HEK293 (cell line): Measurements from ENCODE around the gene SPECC1.

ENCODE experiments used
- KLF1 ChIP-seq: fragments of 450-650 bp; formaldehyde crosslinking; IDR thresholded peaks from 2 replicates; pipeline ENCODE4 v1.5.1; 2016; ENCODE audit warnings: missing biosample characterization, missing genetic modification characterization
- KLF7 ChIP-seq: fragments of 450-650 bp; formaldehyde crosslinking; IDR thresholded peaks from 2 replicates; pipeline ENCODE4 v1.5.1; 2016; ENCODE audit warnings: missing biosample characterization, missing genetic modification characterization, borderline replicate concordance
- PRDM1 ChIP-seq: fragments of 450-650 bp; formaldehyde crosslinking; IDR thresholded peaks from 2 replicates; pipeline ENCODE4; 2016; ENCODE audit warnings: missing biosample characterization, missing genetic modification characterization
- ZNF10 ChIP-seq: fragments of 450-650 bp; formaldehyde crosslinking; IDR thresholded peaks from 2 replicates; pipeline ENCODE4 v1.5.1; 2017; ENCODE audit warnings: missing biosample characterization, missing genetic modification characterization
- ZNF48 ChIP-seq: fragments of 450-650 bp; formaldehyde crosslinking; IDR thresholded peaks from 2 replicates; pipeline ENCODE4 v1.5.1; 2016; ENCODE audit warnings: missing biosample characterization, missing genetic modification characterization
- TF ChIP-seq, protein P1 (sequence below): fragments of 450-650 bp; formaldehyde crosslinking; IDR thresholded peaks from 2 replicates; pipeline ENCODE4 v1.5.1; 2016; ENCODE audit warnings: missing biosample characterization, missing genetic modification characterization
- TF ChIP-seq, protein P2 (sequence below): fragments of 450-650 bp; formaldehyde crosslinking; conservative IDR thresholded peaks from 2 replicates; pipeline ENCODE4 v1.5.1; 2016; ENCODE audit warnings: low read depth, missing biosample characterization, missing genetic modification characterization
- TF ChIP-seq, protein P3 (sequence below): fragments of 450-650 bp; formaldehyde crosslinking; IDR thresholded peaks from 2 replicates; pipeline ENCODE4 v1.5.1; 2016; ENCODE audit warnings: missing biosample characterization, missing genetic modification characterization
- TF ChIP-seq, protein P4 (sequence below): fragments of 450-650 bp; formaldehyde crosslinking; IDR thresholded peaks from 2 replicates; pipeline ENCODE4 v1.5.1; 2016; ENCODE audit warnings: missing biosample characterization, missing genetic modification characterization
- TF ChIP-seq, protein P5 (sequence below): fragments of 450-650 bp; formaldehyde crosslinking; IDR thresholded peaks from 2 replicates; pipeline ENCODE4 v1.5.1; 2017; ENCODE audit warnings: missing biosample characterization, missing genetic modification characterization
- TF ChIP-seq, protein P6 (sequence below): fragments of 450-650 bp; formaldehyde crosslinking; IDR thresholded peaks from 2 replicates; pipeline ENCODE4 v1.5.1; 2016; ENCODE audit warnings: missing biosample characterization, missing genetic modification characterization
- TF ChIP-seq, protein P7 (sequence below): fragments of 450-650 bp; formaldehyde crosslinking; IDR thresholded peaks from 2 replicates; pipeline ENCODE4 v1.5.1; 2016; ENCODE audit warnings: missing biosample characterization, missing genetic modification characterization

DNA sequence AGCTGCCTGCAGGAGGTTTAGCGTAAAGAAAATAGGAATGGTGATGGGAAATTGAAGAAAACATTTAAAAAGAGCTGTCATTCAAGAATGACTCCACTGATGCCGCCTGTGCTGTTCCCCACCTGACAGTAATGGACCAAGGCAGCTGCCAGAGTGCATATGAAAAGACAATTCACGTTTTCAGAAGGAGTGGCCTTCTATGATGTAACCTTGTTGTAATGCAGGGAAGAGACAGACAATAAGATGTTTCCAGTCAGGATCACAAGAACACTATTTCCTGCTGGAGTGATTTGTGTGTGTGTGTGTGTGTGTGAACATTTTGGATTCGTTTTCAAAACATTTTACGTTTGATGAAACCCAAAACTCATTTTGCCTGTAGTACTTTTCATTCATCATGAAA is 254.4 kb downstream of the SPECC1 start:
- TF ChIP-seq, protein P1, sequence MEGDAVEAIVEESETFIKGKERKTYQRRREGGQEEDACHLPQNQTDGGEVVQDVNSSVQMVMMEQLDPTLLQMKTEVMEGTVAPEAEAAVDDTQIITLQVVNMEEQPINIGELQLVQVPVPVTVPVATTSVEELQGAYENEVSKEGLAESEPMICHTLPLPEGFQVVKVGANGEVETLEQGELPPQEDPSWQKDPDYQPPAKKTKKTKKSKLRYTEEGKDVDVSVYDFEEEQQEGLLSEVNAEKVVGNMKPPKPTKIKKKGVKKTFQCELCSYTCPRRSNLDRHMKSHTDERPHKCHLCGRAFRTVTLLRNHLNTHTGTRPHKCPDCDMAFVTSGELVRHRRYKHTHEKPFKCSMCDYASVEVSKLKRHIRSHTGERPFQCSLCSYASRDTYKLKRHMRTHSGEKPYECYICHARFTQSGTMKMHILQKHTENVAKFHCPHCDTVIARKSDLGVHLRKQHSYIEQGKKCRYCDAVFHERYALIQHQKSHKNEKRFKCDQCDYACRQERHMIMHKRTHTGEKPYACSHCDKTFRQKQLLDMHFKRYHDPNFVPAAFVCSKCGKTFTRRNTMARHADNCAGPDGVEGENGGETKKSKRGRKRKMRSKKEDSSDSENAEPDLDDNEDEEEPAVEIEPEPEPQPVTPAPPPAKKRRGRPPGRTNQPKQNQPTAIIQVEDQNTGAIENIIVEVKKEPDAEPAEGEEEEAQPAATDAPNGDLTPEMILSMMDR: no peak
- TF ChIP-seq ZNF48 (tag by site-specific recombination): no peak
- TF ChIP-seq, protein P2, sequence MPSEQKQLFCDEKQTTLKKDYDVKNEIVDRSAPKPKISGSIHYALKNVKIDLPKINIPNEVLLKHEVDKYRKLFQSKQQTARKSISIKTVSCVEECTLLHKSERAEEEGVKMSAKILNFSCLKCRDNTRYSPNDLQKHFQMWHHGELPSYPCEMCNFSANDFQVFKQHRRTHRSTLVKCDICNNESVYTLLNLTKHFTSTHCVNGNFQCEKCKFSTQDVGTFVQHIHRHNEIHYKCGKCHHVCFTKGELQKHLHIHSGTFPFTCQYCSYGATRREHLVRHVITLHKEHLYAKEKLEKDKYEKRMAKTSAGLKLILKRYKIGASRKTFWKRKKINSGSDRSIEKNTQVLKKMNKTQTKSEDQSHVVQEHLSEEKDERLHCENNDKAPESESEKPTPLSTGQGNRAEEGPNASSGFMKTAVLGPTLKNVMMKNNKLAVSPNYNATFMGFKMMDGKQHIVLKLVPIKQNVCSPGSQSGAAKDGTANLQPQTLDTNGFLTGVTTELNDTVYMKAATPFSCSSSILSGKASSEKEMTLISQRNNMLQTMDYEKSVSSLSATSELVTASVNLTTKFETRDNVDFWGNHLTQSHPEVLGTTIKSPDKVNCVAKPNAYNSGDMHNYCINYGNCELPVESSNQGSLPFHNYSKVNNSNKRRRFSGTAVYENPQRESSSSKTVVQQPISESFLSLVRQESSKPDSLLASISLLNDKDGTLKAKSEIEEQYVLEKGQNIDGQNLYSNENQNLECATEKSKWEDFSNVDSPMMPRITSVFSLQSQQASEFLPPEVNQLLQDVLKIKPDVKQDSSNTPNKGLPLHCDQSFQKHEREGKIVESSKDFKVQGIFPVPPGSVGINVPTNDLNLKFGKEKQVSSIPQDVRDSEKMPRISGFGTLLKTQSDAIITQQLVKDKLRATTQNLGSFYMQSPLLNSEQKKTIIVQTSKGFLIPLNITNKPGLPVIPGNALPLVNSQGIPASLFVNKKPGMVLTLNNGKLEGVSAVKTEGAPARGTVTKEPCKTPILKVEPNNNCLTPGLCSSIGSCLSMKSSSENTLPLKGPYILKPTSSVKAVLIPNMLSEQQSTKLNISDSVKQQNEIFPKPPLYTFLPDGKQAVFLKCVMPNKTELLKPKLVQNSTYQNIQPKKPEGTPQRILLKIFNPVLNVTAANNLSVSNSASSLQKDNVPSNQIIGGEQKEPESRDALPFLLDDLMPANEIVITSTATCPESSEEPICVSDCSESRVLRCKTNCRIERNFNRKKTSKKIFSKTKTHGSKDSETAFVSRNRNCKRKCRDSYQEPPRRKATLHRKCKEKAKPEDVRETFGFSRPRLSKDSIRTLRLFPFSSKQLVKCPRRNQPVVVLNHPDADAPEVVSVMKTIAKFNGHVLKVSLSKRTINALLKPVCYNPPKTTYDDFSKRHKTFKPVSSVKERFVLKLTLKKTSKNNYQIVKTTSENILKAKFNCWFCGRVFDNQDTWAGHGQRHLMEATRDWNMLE: no peak
- TF ChIP-seq PRDM1: no peak
- TF ChIP-seq, protein P3, sequence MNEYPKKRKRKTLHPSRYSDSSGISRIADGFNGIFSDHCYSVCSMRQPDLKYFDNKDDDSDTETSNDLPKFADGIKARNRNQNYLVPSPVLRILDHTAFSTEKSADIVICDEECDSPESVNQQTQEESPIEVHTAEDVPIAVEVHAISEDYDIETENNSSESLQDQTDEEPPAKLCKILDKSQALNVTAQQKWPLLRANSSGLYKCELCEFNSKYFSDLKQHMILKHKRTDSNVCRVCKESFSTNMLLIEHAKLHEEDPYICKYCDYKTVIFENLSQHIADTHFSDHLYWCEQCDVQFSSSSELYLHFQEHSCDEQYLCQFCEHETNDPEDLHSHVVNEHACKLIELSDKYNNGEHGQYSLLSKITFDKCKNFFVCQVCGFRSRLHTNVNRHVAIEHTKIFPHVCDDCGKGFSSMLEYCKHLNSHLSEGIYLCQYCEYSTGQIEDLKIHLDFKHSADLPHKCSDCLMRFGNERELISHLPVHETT (tag by site-specific recombination): no peak
- TF ChIP-seq, protein P4, sequence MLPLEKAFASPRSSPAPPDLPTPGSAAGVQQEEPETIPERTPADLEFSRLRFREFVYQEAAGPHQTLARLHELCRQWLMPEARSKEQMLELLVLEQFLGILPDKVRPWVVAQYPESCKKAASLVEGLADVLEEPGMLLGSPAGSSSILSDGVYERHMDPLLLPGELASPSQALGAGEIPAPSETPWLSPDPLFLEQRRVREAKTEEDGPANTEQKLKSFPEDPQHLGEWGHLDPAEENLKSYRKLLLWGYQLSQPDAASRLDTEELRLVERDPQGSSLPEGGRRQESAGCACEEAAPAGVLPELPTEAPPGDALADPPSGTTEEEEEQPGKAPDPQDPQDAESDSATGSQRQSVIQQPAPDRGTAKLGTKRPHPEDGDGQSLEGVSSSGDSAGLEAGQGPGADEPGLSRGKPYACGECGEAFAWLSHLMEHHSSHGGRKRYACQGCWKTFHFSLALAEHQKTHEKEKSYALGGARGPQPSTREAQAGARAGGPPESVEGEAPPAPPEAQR: no peak
- TF ChIP-seq, protein P5, sequence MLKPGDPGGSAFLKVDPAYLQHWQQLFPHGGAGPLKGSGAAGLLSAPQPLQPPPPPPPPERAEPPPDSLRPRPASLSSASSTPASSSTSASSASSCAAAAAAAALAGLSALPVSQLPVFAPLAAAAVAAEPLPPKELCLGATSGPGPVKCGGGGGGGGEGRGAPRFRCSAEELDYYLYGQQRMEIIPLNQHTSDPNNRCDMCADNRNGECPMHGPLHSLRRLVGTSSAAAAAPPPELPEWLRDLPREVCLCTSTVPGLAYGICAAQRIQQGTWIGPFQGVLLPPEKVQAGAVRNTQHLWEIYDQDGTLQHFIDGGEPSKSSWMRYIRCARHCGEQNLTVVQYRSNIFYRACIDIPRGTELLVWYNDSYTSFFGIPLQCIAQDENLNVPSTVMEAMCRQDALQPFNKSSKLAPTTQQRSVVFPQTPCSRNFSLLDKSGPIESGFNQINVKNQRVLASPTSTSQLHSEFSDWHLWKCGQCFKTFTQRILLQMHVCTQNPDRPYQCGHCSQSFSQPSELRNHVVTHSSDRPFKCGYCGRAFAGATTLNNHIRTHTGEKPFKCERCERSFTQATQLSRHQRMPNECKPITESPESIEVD (tag by site-specific recombination): no peak
- no peak for TF ChIP-seq KLF1
- no peak for TF ChIP-seq ZNF10
- TF ChIP-seq, protein P6, sequence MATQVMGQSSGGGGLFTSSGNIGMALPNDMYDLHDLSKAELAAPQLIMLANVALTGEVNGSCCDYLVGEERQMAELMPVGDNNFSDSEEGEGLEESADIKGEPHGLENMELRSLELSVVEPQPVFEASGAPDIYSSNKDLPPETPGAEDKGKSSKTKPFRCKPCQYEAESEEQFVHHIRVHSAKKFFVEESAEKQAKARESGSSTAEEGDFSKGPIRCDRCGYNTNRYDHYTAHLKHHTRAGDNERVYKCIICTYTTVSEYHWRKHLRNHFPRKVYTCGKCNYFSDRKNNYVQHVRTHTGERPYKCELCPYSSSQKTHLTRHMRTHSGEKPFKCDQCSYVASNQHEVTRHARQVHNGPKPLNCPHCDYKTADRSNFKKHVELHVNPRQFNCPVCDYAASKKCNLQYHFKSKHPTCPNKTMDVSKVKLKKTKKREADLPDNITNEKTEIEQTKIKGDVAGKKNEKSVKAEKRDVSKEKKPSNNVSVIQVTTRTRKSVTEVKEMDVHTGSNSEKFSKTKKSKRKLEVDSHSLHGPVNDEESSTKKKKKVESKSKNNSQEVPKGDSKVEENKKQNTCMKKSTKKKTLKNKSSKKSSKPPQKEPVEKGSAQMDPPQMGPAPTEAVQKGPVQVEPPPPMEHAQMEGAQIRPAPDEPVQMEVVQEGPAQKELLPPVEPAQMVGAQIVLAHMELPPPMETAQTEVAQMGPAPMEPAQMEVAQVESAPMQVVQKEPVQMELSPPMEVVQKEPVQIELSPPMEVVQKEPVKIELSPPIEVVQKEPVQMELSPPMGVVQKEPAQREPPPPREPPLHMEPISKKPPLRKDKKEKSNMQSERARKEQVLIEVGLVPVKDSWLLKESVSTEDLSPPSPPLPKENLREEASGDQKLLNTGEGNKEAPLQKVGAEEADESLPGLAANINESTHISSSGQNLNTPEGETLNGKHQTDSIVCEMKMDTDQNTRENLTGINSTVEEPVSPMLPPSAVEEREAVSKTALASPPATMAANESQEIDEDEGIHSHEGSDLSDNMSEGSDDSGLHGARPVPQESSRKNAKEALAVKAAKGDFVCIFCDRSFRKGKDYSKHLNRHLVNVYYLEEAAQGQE (tag by site-specific recombination): no peak
- TF ChIP-seq, protein P7, sequence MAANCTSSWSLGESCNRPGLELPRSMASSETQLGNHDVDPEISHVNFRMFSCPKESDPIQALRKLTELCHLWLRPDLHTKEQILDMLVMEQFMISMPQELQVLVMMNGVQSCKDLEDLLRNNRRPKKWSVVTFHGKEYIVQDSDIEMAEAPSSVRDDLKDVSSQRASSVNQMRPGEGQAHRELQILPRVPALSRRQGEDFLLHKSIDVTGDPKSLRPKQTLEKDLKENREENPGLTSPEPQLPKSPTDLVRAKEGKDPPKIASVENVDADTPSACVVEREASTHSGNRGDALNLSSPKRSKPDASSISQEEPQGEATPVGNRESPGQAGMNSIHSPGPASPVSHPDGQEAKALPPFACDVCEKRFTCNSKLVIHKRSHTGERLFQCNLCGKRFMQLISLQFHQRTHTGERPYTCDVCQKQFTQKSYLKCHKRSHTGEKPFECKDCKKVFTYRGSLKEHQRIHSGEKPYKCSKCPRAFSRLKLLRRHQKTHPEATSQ (tag by site-specific recombination): no peak
- no peak for TF ChIP-seq KLF7 (tag by site-specific recombination)
